DMS53 (cell line): ENCODE results near the gene PLXDC1.
A peak's percentile ranks its signal among the peaks of the same experiment; 100 is the strongest.
"Not testable (repeated sequence)": the region's sequence is repeated elsewhere in the genome, so short reads cannot be mapped to it uniquely, and the experiment has no call there.

Experiments used
- DNase-seq: peaks from one replicate; lab custom pipeline; 2025; lab: John Stamatoyannopoulos, UW

The PLXDC1 gene

DNA sequence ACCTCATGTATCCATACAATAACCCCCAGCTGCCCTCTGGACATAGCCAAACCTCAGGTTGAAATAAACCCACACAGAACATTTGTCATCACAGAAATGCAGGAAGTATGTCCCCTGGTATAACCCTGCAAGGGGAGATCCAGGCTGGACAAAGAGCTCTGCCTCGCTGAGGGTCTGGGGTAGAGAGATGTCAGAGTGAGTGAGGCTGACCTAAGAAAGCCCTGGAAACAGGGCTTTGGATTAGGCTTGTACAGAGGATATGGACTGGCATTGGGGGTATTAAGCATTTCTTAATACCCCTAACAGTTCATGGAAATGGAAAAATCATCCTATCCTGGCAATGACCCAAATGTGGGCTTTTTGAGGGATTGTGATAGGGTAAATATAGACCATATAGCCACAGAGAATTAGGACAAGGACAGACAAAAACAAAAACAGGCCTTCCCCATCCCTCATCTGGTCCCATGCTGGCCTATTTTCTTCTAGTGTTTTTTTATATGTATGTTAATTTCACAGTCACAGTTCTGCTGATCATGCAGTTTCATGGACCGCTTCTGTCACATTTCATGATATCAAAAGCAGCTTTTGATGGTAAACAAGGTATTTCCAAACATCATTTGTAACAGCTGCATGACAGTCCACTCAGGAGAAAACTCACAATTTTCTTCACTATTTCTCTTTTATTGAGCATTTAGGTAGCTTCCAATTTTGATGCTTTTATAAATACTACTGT, 26.1 kb downstream of the PLXDC1 start:
- no peak for DNase-seq

DNA sequence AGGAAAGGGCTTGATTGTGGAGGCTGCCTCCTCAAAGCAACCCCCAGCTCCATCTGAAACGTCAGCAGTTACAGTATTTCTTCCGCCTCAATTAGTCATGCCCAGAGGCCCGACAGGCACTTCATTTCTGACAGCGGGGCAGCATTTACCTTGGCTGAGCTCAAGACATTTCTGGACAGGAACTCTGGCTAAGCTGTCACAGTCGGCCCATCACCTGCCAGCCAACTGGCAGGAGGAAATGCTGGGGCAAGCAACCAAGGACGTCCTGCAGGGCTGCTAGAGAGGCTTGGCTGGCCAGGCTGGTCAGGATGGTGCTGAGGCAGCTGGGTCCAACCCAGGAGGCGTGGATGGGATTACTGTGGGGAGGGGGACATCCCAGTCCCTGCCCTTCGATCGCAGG, 27.8 kb downstream of the PLXDC1 start:
- no peak for DNase-seq

DNA sequence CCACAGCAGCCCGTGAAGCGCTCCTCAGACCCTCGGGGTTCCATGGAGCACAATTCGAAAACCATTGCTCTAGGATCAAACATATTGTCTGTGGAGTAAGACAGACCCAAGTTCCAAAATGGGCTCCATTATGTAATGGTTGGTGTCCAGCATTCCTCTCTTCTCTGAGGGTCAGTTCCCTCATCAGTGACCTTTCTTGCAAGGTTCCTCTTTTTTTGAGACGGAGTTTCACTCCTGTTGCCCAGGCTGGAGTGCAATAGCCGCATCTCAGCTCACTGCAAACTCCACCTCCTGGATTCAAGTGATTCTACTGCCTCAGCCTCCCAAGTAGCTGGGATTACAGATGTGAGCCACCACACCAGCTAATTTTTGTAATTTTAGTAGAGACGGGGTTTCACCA, 28.4 kb downstream of the PLXDC1 start:
- no peak for DNase-seq

DNA sequence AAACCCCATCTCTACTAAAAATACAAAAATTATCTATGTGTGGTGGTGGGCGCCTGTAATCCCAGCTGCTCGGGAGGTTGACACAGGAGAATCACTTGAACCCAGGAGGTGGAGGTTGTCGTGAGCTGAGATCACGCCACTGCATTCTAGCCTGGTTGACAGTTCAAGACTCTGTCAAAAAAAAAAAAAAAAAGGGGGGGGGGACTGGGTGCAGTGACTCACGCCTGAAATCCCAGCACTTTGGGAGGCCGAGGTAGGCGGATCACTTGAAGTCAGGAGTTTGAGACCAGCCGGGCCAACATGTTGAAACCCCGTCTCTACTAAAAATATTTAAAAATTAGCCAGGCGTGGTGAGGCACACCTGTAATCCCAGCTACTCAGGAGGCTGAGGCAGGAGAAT, 29.5 kb downstream of the PLXDC1 start:
- DNase-seq: not testable (repeated sequence)

DNA sequence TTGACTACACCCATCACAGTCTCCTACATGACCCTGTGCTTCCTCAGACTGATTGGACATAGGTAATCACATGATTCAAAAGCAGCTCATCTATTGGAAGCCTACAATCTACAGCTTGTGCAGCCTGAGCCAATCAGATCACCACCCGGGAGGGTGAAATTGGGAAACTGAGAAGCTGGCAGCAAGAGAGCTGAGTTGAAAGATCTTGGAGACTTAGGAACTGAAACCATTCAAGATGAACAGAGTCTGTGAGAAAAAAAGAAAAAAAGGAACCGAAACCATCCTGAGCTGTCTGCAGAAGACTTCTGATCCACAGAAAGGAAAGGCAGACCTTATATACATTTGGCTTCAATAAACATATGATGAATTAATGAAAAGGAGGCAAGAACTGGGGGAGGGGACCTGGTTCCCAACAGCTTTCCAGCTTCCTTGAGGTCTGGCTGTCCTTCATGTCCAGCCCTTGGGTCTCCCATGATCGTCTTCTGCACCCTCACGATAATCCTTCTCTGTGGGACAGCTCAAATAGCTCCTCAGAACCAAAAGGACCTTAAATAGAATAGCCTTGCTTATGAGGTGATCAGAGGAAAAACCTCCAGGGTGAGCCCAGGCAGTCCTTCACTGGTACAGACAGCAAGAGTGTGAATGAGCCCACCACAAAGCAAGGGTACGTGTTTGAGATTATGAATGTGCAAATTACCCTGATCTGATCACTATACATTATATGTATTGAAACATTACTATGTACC, 32.6 kb downstream of the PLXDC1 start:
- no peak for DNase-seq

DNA sequence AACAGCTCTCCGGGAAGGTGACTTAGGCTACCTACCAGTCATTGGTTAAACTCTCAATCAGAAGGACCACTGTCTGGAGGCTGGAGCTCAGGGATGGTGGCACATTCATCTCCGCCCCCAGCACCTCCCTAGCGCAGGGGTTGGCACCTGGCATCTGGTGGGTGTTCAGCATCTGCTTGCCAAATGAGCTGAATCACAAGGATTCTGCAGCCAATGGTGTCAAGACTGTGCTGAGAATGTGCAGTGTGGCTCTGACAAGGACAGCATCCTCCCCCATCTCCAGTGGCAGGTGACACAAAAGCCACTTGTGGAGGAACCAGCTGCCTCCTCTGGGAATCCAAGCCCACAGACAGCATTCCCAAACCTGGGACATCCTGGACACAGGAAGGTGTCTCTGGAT, 35.2 kb downstream of the PLXDC1 start:
- no peak for DNase-seq

DNA sequence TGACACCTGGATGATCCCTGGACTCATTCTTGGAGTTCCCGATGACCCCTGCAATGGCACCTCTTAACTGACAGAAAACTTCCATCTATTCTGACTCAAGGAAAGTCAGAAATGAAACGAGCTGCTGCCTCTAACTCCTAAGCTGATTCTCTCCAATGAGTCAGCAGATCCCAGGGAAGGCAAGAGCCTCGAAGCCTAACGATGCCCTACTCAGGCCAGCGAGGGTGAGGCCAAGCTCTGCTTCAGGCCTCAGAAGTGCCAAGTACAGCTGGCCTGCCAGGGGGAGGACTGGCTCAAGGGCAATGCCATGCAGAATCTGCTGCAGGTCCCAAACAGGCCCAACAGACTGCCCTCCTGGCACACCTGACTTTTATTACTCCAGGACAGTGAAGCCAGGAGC, 36.3 kb downstream of the PLXDC1 start:
- no peak for DNase-seq

DNA sequence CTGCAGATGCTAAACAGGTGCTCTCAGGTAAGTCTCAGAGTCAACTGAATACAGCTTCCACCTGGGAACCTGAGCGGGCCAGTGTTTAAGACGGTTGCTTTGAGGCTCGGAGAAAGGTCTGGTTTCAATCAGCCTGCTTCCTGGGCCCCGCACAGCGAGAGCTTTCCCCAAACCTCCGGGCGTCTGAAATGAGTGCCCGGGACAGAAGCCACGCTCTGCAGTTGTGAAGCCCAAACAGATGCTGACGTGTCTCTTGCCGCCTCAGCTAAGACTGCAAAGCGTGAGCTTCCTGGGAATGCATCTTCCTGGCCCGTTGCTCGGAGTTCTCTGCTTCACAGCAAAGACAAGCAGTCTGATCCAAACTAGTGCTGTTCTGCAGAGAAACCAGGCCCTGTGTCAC, 36.7 kb downstream of the PLXDC1 start:
- no peak for DNase-seq

DNA sequence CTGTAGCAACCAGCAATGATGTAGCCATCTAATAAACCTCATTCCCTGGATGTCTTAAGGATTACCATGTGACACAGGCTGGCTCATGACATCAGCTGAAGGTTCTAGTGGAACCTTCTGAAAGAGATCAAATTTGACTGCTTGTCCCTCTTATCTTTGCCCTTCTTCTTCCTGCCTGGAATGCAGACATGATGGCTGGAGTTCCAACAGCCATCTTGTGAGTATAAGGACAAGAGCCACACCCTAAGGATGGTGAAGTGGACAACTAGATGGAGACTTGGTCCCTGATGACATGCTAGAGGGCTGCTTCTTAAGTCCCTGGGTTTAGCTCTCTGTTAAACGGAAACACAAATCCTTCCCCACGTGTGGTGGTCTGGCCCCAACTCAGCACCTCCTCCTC, 37.6 kb downstream of the PLXDC1 start:
- no peak for DNase-seq

DNA sequence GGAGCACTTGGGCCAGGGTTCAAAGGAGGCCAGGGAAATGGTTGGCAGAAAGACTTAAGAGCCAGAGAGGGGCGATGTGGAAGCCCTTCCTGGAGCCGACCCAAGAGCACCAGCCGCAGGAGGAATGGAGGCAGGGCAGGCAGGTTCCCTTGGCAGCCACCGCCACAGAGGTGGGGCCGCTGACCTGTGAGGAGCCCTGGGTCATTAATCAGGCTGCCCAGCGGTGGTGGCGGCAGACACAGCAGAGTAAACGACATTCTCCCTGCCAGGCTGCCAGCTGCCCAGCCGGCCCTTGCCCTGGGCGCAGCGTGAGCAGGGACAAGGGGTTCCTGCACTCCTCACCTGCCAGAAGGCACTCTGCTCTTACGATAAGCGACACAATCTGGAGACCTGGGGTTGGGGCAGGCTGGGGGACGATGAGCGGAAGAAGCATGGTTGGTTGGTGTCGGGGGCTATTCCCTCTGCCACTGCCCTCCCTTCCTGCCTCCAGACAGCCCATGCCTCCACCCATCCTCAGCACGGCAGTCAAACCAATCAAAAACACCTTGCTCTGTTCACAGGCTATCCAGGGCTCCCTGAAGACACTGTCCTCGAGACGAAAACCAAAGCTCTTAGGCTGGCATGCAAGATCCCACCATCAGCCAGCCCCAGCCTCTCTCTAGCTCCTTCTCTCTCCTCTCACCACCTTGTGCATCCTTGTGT, 40.9 kb downstream of the PLXDC1 start:
- DNase-seq: peak; percentile 19

DNA sequence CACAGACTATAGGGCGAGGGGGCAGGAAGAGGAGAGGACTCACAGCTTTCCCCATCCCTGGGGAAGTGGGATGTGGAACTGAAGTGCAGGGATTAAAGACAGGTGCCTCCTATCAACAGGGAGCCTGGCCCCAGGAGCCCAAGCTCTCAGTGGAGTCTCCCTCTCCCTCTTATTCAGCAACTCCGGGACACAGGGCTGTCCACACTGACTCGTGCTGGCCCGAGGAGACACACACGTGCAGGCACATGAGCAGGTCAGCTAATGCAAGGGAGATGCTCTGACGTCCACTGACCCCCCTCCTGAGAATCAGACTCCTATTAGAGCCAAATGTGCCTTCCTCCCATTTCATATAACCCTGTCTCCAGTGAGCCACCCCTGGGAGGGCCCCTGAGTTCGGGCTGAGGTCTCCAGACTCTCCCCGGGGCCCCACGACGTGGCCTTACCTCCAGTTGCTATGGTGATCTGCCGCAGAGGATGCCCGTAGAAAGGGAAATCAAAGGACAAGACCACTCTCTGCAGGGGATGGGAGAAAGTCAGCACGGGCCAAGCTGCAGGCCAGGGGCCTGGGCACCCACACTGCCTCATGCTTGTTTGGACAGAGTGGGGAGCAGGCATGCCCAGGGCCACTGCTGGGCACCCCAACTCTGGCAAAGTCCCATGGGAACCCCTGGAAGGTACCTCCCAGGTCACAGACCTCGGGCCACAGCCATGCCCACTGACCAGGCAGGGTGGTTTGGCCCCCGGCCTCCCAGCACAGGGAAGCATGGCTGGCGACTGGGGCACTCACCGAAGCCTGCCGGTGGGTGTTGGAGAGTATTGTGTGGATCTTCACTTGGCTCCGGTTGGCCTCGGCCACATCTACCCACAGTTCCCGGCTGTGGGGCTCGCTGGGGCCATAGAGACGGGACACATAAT, 42.7 kb downstream of the PLXDC1 start:
- DNase-seq: no peak

DNA sequence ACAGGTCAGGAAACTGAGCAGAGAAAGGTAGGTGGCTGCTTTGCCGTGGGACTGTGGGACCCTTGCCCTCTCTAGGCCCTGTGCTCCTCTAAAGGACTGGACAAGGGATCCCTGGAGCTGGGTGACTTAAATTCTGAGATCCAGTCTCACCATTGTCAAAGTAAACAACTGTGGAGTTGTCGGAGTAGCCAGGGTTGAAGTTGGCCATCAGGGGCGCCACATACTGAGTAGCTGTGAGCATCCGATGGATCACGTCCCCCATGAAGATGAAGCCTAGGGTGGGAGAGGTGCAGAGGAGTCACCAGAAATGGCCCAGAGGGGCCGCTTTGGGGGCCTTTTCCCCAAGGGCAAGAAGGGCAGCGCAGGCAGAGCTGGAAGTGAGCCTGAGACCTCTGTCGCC, 43.5 kb downstream of the PLXDC1 start:
- DNase-seq: no peak

DNA sequence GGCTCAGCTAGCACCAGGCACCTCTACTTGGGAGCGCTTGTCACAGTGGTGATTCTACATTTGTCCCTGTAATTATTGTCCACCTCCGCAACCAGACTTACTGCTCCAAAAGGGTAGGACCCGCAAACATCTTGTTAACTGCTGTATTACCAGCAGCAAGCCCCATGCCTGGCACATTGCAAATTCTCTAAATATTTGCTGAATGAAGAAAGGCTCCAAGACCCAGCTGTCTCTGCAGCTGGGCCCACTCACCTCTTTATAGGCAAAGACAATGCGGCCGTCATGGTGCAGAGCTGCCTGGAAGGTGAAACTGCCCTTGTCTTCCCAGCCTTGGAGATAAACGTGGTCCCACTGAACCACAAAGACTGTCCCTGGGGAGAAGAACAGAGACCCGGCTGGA, 44.3 kb downstream of the PLXDC1 start:
- DNase-seq: no peak

DNA sequence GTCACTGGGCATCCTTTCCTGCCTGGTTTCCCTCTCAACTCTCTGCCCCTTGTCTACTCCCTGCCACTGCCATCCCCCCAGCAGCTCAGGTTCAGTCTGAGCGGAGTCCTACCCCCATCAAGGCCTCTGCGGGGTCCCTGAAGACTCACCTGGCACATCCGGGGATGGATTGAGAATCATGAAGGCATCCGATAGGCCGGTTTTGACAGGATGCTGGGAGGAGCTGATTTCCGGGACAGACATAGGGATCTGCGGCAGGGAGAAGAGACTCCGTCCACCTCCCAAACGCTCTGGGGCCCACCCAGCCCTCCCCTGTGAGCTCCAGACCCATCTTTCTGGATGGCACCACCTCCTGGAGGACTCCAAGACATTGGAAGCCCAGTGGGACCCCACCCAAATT, 45.7 kb downstream of the PLXDC1 start:
- DNase-seq: no peak

DNA sequence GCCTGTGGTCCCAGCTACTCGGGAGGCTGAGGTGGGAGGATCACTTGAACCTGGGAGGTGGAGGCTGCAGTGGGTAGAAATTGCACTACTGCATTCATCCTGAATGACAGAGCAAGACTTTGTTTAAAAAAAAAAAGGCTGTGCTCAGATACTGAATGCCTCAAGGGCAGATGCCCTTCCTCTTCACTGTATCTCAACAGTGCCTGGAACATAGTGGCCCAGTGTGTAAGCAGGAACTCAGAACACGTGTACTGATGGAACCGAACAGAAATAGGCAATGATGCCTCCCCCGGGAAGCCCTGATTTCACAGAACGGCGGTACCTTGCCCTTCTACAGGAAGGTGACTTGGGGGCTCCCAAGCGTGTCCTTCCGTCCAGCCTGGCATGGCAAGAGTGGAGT, 46.8 kb downstream of the PLXDC1 start:
- DNase-seq: no peak

DNA sequence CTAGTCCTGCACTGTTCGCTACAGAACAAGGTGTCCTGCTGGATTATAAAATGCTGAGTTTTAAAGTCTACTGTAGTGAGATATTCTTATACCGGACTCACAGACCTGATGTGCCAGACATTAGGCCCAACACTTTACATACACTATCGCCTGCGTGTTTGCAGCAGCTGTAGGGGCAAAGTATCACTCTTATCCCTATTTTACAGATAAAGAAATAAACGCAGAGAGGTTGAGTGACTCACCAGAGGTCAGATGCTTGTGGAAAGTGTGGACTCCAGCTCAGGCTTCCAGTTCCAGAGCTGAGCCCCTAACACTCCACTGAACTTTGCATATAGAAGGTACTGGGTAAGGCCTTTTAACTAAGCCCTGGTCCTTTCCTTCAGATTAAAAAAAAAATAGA, 47.4 kb downstream of the PLXDC1 start:
- DNase-seq: no peak

DNA sequence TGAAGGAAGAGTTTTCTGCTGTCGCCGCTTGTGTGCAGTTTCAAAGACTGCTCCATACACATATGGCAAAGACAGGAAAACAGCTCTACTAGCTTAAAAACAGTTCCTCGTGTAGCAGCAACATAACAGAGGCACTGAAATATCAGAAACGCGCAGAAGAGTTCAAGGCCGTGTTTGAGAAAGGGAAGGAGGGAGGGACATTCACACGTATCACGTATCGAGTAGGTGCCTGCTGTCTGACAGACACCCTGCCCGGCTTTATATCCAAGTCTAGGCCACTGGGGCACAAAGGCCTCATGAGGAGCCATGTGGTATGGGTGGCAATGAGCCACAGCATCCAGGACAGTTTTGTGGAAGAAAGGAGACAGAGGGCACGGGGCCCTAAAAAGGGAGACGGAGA, 50.3 kb downstream of the PLXDC1 start:
- no peak for DNase-seq

DNA sequence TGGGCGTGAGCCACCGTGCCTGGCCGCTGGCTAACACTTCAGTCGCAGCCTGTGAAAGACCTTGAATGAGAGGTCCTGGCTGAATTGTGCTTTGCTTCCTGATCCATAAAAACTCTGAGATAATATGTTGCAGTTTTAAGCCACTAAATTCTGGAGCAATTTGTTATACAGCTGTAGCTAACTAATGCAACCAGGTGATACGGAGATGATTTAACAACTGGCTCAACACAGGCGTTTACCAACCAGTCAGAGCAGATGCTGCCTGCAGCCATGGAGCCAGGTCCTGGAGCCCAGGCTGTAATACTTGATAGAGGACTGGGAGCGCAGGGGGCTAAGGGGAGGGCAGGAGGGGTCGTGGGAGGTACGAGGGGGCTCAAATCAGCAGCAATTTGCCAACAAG, 50.9 kb downstream of the PLXDC1 start:
- DNase-seq: no peak

DNA sequence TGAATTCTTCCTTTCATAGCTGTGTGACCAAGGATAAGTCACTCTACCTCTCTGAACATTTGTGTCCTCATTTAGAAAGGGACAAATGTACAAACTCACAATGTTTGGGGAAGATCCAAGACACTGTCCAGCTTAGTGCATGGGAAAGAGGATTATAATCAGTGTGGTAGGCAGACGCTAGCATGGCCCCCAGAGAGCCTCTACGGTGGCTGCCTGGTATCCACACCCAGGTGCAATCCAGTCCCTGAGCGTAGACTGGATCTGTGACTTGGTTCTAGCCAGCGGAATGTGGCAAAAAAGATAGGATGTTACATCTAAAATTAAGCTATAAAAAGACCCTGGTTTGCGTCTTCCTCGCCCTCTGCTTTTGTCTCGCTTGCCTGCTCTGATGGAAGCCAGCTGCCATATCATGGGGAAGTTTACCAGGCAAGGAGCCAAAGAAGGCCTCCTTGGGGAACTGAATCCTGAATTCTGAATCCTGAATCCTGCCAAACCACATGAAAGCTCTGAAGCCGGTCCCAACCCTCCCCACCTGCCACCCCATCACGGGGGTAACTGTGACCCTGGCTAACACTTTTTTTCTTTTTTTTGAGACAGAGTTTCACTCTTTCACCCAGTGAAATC, 51.7 kb downstream of the PLXDC1 start:
- no peak for DNase-seq

DNA sequence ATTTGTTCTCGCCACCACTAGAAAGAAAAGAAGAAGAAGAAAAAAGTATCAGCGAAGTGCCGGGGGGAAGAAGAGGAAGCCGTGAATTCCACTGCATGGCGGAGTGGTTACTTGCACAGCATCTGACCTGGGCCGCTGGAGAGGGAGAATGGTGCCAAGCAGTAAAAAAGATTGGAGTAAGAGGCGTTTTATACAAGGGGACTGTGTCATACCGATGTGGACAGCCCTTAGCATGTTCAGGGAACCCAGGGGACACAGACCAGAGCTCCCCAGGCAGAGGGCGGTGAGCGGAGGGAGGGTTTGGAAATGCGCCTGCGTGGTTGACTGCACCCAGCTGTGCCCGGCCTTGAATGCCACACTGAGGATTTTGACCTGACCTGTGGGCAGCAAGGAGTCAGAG, 52.8 kb downstream of the PLXDC1 start:
- no peak for DNase-seq

DNA sequence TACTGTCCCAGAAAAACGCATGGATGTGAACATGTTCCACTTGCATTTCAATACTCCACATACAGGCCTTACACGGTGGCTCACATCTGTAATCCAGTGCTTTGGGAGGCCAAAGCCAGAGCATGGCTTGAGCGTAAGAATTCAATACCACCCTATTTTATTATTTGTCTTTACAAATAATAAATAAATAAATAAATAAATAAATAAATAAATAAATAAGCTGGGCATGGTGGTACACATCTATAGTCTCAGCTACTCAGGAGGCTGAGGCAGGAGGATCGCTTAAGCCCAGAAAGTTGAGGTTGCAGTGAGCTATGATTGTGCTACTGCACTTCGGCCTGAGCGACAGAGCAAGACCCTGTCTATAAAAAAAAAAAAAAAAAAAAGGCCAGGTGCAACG, 53.9 kb downstream of the PLXDC1 start:
- no peak for DNase-seq

DNA sequence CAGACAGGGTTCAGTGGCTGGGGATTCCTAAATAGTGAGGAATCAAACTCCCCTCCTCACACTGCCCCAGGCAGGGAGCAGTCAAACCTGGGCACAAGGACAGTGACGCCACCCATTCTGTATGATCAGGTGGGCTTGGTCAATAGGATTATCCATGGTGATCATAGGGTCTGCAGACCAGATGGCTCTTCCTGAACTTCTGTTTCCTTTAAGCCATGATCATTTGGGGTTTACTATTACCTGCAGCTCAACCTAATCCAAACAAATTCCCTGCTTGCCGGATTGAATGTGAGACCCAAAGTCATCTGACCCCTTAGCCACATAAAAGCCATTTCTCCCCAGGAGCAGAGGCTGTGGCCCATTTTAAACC, 54.3 kb downstream of the PLXDC1 start:
- DNase-seq: no peak
